ENCODE results near the gene RASL11B.

RASL11B gene

DNA sequence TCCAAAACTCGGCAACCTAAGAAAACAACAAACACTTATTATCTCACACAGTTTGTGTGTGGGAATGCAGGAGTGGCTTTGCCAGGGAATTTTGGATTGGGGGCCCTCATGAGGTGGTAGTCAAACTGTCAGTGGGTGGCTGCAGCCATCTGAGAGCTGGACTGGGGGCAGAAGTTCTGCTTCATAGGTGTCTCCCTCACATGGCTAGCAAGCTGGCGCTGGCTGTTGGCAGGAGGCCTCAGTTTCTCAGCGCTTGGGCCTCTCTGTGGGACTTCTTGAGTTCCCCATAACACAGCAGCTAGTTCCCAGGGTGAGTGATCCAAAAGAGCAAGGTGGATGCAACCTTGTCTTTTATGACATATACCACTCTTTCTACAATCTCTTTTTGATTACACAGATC, 26.0 kb upstream of the RASL11B start:
- no peaks in the 10 kb centered on the region for H3K9me3 ChIP-seq (ENCODE audit: insufficient read depth, low read depth, low read length)
- H3K27ac ChIP-seq (ENCODE audit: low read depth, low read length): peak overlapping the region; percentile 81
- no peaks in the 10 kb centered on the region for H3K36me3 ChIP-seq (ENCODE audit: insufficient read depth, low read length)
- WGBS: 92% methylated on average over 2 of the region's 3 CpGs
- peaks cover 66% of the 10 kb centered on the region for H3K4me1 ChIP-seq (ENCODE audit: insufficient read depth, low read length)
- no peak overlapping the region for H3K4me3 ChIP-seq (ENCODE audit: low read length)
- peak overlapping the region; percentile 12; the same call in 1 of the 2 replicates for H3K9ac ChIP-seq (ENCODE audit: low read depth, low read length)
- H3K27me3 ChIP-seq (ENCODE audit: insufficient read depth, low read length): no peaks in the 10 kb centered on the region

- H3K9me3 ChIP-seq (ENCODE audit: insufficient read depth, low read depth, low read length): no peaks in the 10 kb centered on the region
- H3K4me1 ChIP-seq (ENCODE audit: insufficient read depth, low read length): peaks cover 71% of the 10 kb centered on the region
- H3K9ac ChIP-seq (ENCODE audit: low read depth, low read length): no peak overlapping the region
- H3K27ac ChIP-seq (ENCODE audit: low read depth, low read length): peak overlapping the region; percentile 81
- H3K27me3 ChIP-seq (ENCODE audit: insufficient read depth, low read length): no peaks in the 10 kb centered on the region
- H3K36me3 ChIP-seq (ENCODE audit: insufficient read depth, low read length): no peaks in the 10 kb centered on the region
- WGBS: 92% methylated on average over 2 of the region's 7 CpGs
- no peak overlapping the region for H3K4me3 ChIP-seq (ENCODE audit: low read length)
Measured at GRCh38 chr4:52836678-52837077, 25.4 kb upstream of the RASL11B start.

- Histone ChIP-seq H3K4me1 (ENCODE audit: insufficient read depth, low read length) (peaks cover 84% of the 10 kb centered on the region), H3K27me3 (ENCODE audit: insufficient read depth, low read length) (no peaks in the 10 kb centered on the region), H3K27ac (ENCODE audit: low read depth, low read length) (no peak overlapping the region; the same call in 1 of the 2 replicates), H3K9me3 (ENCODE audit: insufficient read depth, low read depth, low read length) (no peaks in the 10 kb centered on the region), H3K4me3 (ENCODE audit: low read length) (no peak overlapping the region), H3K36me3 (ENCODE audit: insufficient read depth, low read length) (no peaks in the 10 kb centered on the region), H3K9ac (ENCODE audit: low read depth, low read length) (no peak overlapping the region)
- 81% methylated on average over 6 of the region's 7 CpGs for WGBS
Measured at GRCh38 chr4:52837716-52838558, 24.2 kb upstream of the RASL11B start.

DNA sequence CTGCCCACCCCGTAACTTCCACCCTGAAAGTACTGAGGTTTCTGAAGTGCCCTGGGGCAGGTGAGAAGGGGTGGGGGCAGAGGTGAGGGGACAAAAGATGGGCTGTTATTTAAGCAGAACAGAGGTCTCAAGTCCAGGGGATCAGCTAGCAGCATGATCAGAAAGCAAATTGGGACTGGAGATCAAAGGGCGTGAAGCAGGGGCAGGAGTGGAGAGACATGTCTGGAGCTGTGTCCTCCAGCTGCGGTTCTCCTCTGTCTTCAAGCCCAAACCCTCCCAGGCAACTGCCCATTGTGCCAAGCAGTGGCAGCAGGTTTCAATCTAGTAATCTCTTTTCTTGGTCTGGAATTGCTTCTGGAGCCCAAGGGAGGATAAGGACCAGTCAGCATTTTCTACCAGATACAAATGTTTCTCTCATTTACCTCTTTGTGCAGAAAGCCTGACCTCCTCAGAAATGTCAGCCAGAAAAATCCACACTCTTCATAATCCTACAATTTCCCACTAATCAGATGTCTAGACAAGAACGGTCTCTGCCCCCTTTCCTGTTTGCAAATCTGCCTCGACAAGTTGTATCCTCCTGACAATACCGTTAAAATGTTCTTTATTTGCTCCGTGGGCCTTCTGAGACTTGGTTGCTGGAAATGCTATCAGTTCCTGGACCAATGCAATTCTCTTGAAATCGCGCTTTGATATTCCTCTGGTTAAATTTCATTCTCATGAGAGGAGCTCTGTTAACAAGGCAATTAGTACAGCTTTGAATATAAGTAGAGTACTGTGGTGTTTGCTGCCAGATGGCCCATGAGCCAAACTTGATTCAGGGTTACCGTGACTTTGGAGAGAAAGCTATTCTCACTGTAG, 23.2 kb upstream of the RASL11B start:
- Histone ChIP-seq H3K27ac (ENCODE audit: low read depth, low read length) (no peak overlapping the region; the same call in 1 of the 2 replicates), H3K4me1 (ENCODE audit: insufficient read depth, low read length) (peaks cover 88% of the 10 kb centered on the region), H3K27me3 (ENCODE audit: insufficient read depth, low read length) (no peaks in the 10 kb centered on the region), H3K4me3 (ENCODE audit: low read length) (no peak overlapping the region), H3K9me3 (ENCODE audit: insufficient read depth, low read depth, low read length) (no peaks in the 10 kb centered on the region), H3K36me3 (ENCODE audit: insufficient read depth, low read length) (no peaks in the 10 kb centered on the region), H3K9ac (ENCODE audit: low read depth, low read length) (no peak overlapping the region)
- 86% methylated on average over 10 of the region's 10 CpGs for WGBS

GRCh38 chr4:52840531-52841370, 21.4 kb upstream of the RASL11B start:
- Histone ChIP-seq H3K27ac (ENCODE audit: low read depth, low read length) (no peak overlapping the region), H3K4me1 (ENCODE audit: insufficient read depth, low read length) (peaks cover 75% of the 10 kb centered on the region), H3K4me3 (ENCODE audit: low read length) (no peak overlapping the region), H3K9ac (ENCODE audit: low read depth, low read length) (no peak overlapping the region), H3K36me3 (ENCODE audit: insufficient read depth, low read length) (no peaks in the 10 kb centered on the region), H3K9me3 (ENCODE audit: insufficient read depth, low read depth, low read length) (no peaks in the 10 kb centered on the region), H3K27me3 (ENCODE audit: insufficient read depth, low read length) (no peaks in the 10 kb centered on the region)
- 36% methylated on average over 7 of the region's 9 CpGs for WGBS

DNA sequence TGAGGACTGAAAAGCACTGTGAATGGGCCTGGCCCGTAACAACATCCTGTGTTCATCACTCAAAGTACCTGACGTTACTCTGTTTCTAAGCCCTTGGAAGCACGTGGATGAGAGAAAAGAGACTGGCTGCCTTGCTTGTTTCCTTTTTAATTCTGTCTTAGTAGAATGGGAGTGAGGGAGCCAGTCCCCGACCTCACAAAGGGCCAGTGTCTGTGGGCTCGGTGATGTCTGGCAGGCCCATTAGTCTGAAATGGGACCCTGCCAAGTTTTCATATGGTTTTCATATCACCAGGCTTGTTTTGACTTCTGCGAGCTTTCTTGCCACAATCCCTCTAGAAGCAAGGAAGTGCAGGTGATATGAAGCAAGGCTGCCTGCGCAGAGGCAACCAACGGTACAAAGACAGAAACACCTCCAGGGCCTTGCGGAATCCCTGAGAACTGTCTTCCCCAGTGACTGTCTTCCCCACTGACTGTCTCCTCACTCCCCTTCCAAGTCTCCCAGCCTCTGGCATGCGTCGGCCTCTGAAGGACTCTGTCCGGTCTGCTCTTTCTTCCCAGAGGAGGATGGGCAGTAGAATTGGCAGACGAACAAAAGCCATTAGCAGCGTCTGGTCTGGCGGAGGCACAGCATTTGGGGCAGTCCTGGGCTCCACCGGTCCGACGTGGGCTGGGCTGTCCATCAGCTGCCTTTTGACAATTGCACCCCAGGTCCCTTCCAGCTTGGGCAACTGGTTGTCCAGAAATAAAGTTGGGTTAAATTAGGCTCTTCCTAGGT, 20.2 kb upstream of the RASL11B start:
- Histone ChIP-seq H3K9ac (ENCODE audit: low read depth, low read length) (no peak overlapping the region), H3K4me1 (ENCODE audit: insufficient read depth, low read length) (peaks cover 65% of the 10 kb centered on the region), H3K9me3 (ENCODE audit: insufficient read depth, low read depth, low read length) (no peaks in the 10 kb centered on the region), H3K27ac (ENCODE audit: low read depth, low read length) (no peak overlapping the region), H3K27me3 (ENCODE audit: insufficient read depth, low read length) (no peaks in the 10 kb centered on the region), H3K36me3 (ENCODE audit: insufficient read depth, low read length) (no peaks in the 10 kb centered on the region), H3K4me3 (ENCODE audit: low read length) (no peak overlapping the region)
- WGBS: 76% methylated on average over 18 of the region's 18 CpGs

DNA sequence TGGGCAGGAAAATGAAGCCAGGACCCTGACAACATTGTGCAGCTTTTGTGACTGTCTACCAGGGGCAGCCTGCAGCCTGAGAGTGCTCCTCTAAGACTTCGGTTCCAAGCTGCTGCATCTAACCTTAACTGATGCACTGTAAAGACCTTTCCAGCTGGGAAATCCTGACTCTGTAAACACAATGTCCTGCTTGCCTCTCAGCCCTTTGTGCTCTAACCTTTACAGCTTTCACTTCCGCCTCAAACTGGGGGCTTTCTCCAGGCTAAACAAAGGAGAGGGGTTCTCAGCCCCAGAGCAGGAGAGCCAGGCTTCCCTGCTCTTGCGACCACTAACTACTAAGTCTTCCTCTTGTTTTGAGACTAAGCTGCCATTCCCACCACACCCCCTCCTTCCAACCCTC, 19.3 kb upstream of the RASL11B start:
- H3K27ac ChIP-seq (ENCODE audit: low read depth, low read length): no peak overlapping the region
- H3K4me3 ChIP-seq (ENCODE audit: low read length): no peak overlapping the region
- no peak overlapping the region for H3K9ac ChIP-seq (ENCODE audit: low read depth, low read length)
- 47% methylated on average over 3 of the region's 3 CpGs for WGBS
- H3K36me3 ChIP-seq (ENCODE audit: insufficient read depth, low read length): no peaks in the 10 kb centered on the region
- no peaks in the 10 kb centered on the region for H3K9me3 ChIP-seq (ENCODE audit: insufficient read depth, low read depth, low read length)
- peaks cover 55% of the 10 kb centered on the region for H3K4me1 ChIP-seq (ENCODE audit: insufficient read depth, low read length)
- no peaks in the 10 kb centered on the region for H3K27me3 ChIP-seq (ENCODE audit: insufficient read depth, low read length)

- H3K27me3 ChIP-seq (ENCODE audit: insufficient read depth, low read length): no peaks in the 10 kb centered on the region
- H3K4me3 ChIP-seq (ENCODE audit: low read length): no peak overlapping the region
- no peak overlapping the region for H3K27ac ChIP-seq (ENCODE audit: low read depth, low read length)
- no peaks in the 10 kb centered on the region for H3K9me3 ChIP-seq (ENCODE audit: insufficient read depth, low read depth, low read length)
- H3K9ac ChIP-seq (ENCODE audit: low read depth, low read length): no peak overlapping the region
- peaks cover 50% of the 10 kb centered on the region for H3K4me1 ChIP-seq (ENCODE audit: insufficient read depth, low read length)
- no peaks in the 10 kb centered on the region for H3K36me3 ChIP-seq (ENCODE audit: insufficient read depth, low read length)
- WGBS: 93% methylated on average over 2 of the region's 2 CpGs
Measured at GRCh38 chr4:52843351-52843750, 18.8 kb upstream of the RASL11B start.

GRCh38 chr4:52843958-52844357, 18.2 kb upstream of the RASL11B start:
- Histone ChIP-seq H3K9me3 (ENCODE audit: insufficient read depth, low read depth, low read length) (no peaks in the 10 kb centered on the region), H3K4me1 (ENCODE audit: insufficient read depth, low read length) (peaks cover 50% of the 10 kb centered on the region), H3K36me3 (ENCODE audit: insufficient read depth, low read length) (no peaks in the 10 kb centered on the region), H3K27ac (ENCODE audit: low read depth, low read length) (no peak overlapping the region), H3K4me3 (ENCODE audit: low read length) (no peak overlapping the region), H3K9ac (ENCODE audit: low read depth, low read length) (no peak overlapping the region), H3K27me3 (ENCODE audit: insufficient read depth, low read length) (no peaks in the 10 kb centered on the region)
- 95% methylated on average over 3 of the region's 3 CpGs for WGBS

DNA sequence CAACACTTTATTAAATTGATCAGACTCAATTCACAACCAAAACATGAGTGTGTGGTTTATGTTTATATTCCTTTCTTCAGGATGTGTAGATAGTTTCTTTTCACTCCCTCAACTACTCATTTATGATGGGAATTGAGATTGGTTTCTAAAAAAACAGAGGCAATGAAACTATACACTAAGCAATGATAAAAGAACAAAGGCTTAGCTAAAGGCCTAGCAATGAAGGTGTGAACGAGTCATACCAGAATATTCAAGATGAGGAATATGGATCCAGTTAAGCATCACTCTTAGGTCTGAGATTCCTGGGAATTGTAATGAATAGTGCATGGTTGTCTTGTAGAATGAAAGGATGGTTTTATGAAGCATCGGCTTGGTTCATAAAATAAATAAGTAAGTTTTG, 17.5 kb upstream of the RASL11B start:
- H3K9me3 ChIP-seq (ENCODE audit: insufficient read depth, low read depth, low read length): no peaks in the 10 kb centered on the region
- no peaks in the 10 kb centered on the region for H3K27me3 ChIP-seq (ENCODE audit: insufficient read depth, low read length)
- H3K36me3 ChIP-seq (ENCODE audit: insufficient read depth, low read length): no peaks in the 10 kb centered on the region
- WGBS: 90% methylated on average over 2 of the region's 2 CpGs
- H3K4me1 ChIP-seq (ENCODE audit: insufficient read depth, low read length): peaks cover 46% of the 10 kb centered on the region
- no peak overlapping the region for H3K9ac ChIP-seq (ENCODE audit: low read depth, low read length)
- H3K4me3 ChIP-seq (ENCODE audit: low read length): no peak overlapping the region
- H3K27ac ChIP-seq (ENCODE audit: low read depth, low read length): no peak overlapping the region

Data from HUES64 (cell line).